ENCODE measurements around the gene GRM2.

DNA sequence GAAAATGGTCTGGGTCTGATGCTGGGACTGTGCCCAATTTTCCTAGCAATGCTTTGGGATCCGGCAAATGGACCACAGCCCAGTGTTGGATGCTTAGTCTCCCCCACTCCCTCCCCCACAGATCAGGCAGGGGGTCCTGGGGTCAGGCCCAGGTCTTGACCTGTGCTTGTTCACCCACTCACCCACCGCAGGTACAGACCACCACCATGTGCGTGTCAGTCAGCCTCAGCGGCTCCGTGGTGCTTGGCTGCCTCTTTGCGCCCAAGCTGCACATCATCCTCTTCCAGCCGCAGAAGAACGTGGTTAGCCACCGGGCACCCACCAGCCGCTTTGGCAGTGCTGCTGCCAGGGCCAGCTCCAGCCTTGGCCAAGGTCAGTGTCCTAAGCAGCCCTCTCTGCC lies 10.6 kb downstream of the GRM2 start:
- TF ChIP-seq, protein P1, sequence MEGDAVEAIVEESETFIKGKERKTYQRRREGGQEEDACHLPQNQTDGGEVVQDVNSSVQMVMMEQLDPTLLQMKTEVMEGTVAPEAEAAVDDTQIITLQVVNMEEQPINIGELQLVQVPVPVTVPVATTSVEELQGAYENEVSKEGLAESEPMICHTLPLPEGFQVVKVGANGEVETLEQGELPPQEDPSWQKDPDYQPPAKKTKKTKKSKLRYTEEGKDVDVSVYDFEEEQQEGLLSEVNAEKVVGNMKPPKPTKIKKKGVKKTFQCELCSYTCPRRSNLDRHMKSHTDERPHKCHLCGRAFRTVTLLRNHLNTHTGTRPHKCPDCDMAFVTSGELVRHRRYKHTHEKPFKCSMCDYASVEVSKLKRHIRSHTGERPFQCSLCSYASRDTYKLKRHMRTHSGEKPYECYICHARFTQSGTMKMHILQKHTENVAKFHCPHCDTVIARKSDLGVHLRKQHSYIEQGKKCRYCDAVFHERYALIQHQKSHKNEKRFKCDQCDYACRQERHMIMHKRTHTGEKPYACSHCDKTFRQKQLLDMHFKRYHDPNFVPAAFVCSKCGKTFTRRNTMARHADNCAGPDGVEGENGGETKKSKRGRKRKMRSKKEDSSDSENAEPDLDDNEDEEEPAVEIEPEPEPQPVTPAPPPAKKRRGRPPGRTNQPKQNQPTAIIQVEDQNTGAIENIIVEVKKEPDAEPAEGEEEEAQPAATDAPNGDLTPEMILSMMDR (conservative IDR thresholded peaks at IDR 0.05; ENCODE audit: low read length) = no peak
- TF ChIP-seq EZH2phosphoT487 (IDR thresholded peaks at IDR 0.05; ENCODE audit: borderline replicate concordance, low read depth, low read length) = no peak
